OCI-LY3 (cell line): ENCODE measurements around the gene RPL35.

Experiments used
- H2AFZ ChIP-seq: fragments of 200-600, 300-600 bp; shearing (Covaris generic); 2 replicates; pipeline ENCODE4 v1.6.0; 2014; ENCODE audit warnings: antibody characterized with exemption, low read depth, low read length
- H3K27ac ChIP-seq: fragments of 200-600, 300-600 bp; sonication (generic); 2 replicates; pipeline ENCODE4 v1.5.1; 2014; ENCODE audit warnings: mild to moderate bottlenecking, low read length, moderate library complexity, mixed read lengths
- H3K27me3 ChIP-seq: fragments of 200-600, 300-600 bp; sonication (generic); 2 replicates; pipeline ENCODE4 v1.6.1; 2014; ENCODE audit warnings: low read depth, low read length, mixed read lengths
- H3K36me3 ChIP-seq: fragments of 200-600, 300-600 bp; sonication (generic); replicated peaks from 2 replicates; pipeline ENCODE3; 2014; ENCODE audit warnings: low read depth, low read length, mixed read lengths
- H3K4me1 ChIP-seq: fragments of 300-600, 200-600 bp; sonication (generic); 2 replicates; pipeline ENCODE4 v1.6.1; 2014; ENCODE audit warnings: low read length, mixed read lengths
- H3K4me2 ChIP-seq: fragments of 200-600, 300-600 bp; sonication (generic); 2 replicates; pipeline ENCODE4 v1.6.1; 2014; ENCODE audit warnings: low read length, mixed read lengths
- H3K4me3 ChIP-seq: fragments of 300-600, 200-600 bp; sonication (generic); 2 replicates; pipeline ENCODE4 v1.5.1; 2014; ENCODE audit warnings: antibody characterized with exemption, mild to moderate bottlenecking, low read length, moderate library complexity
- H3K79me2 ChIP-seq: fragments of 300-600, 200-600 bp; shearing (Covaris generic); 2 replicates; pipeline ENCODE4 v1.6.1; 2014; ENCODE audit warnings: mild to moderate bottlenecking, low read length, mixed read lengths
- H3K9ac ChIP-seq: fragments of 300-600, 200-600 bp; shearing (Covaris generic); 2 replicates; pipeline ENCODE4 v1.6.0; 2014; ENCODE audit warnings: mild to moderate bottlenecking, low read length, moderate library complexity
- H3K9me3 ChIP-seq: fragments of 200-600, 300-600 bp; shearing (Covaris generic); 2 replicates; pipeline ENCODE4 v1.6.1; 2014; ENCODE audit warnings: low read length, mixed read lengths; ENCODE audit not compliant: insufficient read depth
- H4K20me1 ChIP-seq: fragments of 200-600, 300-600 bp; sonication (generic); 2 replicates; pipeline ENCODE4 v1.6.1; 2016; ENCODE audit warnings: low read length, mixed read lengths; ENCODE audit not compliant: insufficient read depth
- CTCF ChIP-seq: fragments of 200-600, 300-600 bp; sonication (generic); IDR thresholded peaks from 2 replicates; pipeline ENCODE4 v1.5.1; 2014; ENCODE audit warnings: antibody characterized with exemption, low read length, low read depth
- EZH2phosphoT487 ChIP-seq: fragments of 200-600 bp; shearing (Covaris generic); IDR thresholded peaks from 2 replicates; pipeline ENCODE4 v1.6.1; 2018; ENCODE audit warnings: antibody characterized with exemption, mixed run types, low read depth

Gene RPL35

GRCh38 chr9:124818431-124819281, 43.1 kb downstream of the RPL35 start:
- Histone ChIP-seq H3K27me3 (no peaks in the 10 kb centered on the region), H4K20me1 (no peaks in the 10 kb centered on the region), H3K4me2 (peak overlapping the region; percentile 62), H3K4me1 (peaks cover 27% of the 10 kb centered on the region), H3K27ac (peak overlapping the region; percentile 56), H2AFZ (peak overlapping the region; percentile 91), H3K9me3 (no peaks in the 10 kb centered on the region), H3K79me2 (no peaks in the 10 kb centered on the region), H3K9ac (peak overlapping the region; percentile 50), H3K36me3 (no peaks in the 10 kb centered on the region), H3K4me3 (peak overlapping the region; percentile 52)
- peak; percentile 9; the same call in 1 of the 2 replicates for TF ChIP-seq CTCF
- TF ChIP-seq EZH2phosphoT487: no peak

- no peak for TF ChIP-seq CTCF
- Histone ChIP-seq H4K20me1 (no peaks in the 10 kb centered on the region), H3K27ac (no peak overlapping the region), H3K27me3 (no peaks in the 10 kb centered on the region), H3K4me3 (no peak overlapping the region), H3K9ac (no peak overlapping the region), H3K4me2 (no peak overlapping the region), H3K9me3 (no peaks in the 10 kb centered on the region), H3K4me1 (peaks cover 18% of the 10 kb centered on the region), H3K79me2 (no peaks in the 10 kb centered on the region), H3K36me3 (no peaks in the 10 kb centered on the region), H2AFZ (no peak overlapping the region)
Measured at GRCh38 chr9:124815601-124816000, 46.2 kb downstream of the RPL35 start.

GRCh38 chr9:124814164-124814535, 47.6 kb downstream of the RPL35 start:
- no peak overlapping the region for H2AFZ ChIP-seq
- no peaks in the 10 kb centered on the region for H3K9me3 ChIP-seq

More at GRCh38 chr9:124814164-124814535, 47.6 kb downstream of the RPL35 start:
- no peak for TF ChIP-seq CTCF
- TF ChIP-seq EZH2phosphoT487: no peak
- H3K27me3 ChIP-seq: no peaks in the 10 kb centered on the region
- no peaks in the 10 kb centered on the region for H3K36me3 ChIP-seq
- H3K4me2 ChIP-seq: no peak overlapping the region
- no peak overlapping the region for H3K4me3 ChIP-seq
- no peak overlapping the region for H3K27ac ChIP-seq
- H3K4me1 ChIP-seq: peaks cover 14% of the 10 kb centered on the region
- H3K9ac ChIP-seq: no peak overlapping the region
- H4K20me1 ChIP-seq: no peaks in the 10 kb centered on the region
- no peaks in the 10 kb centered on the region for H3K79me2 ChIP-seq
